Osteoblast (primary cell): ENCODE data around the gene CGN. TPM values are rescaled to one million over a fixed set of nuclear protein-coding genes. Genes with fewer than 3 reads are reported as not detected.

Source experiments
- DNase-seq: peaks from one replicate; pipeline ENCODE4 v3.0.0; 2011; ENCODE audit warnings: low spot score, mixed read lengths; ENCODE audit not compliant: insufficient read length; ENCODE audit errors: missing footprints
- H2AFZ ChIP-seq: 2 replicates; pipeline ENCODE4 v1.6.0; 2011; ENCODE audit warnings: mild to moderate bottlenecking, low read length
- H3K27ac ChIP-seq: 2 replicates; pipeline ENCODE4 v1.5.1; 2011; ENCODE audit warnings: mild to moderate bottlenecking, low read depth, low read length, moderate library complexity
- H3K27me3 ChIP-seq: 2 replicates; pipeline ENCODE4 v1.6.0; 2012; ENCODE audit warnings: mild to moderate bottlenecking, control low read depth, inconsistent platforms, low read length, moderate library complexity; ENCODE audit not compliant: insufficient read depth
- H3K36me3 ChIP-seq: 2 replicates; pipeline ENCODE4 v1.5.1; 2011; ENCODE audit warnings: mild to moderate bottlenecking, low read length, control low read depth, moderate library complexity; ENCODE audit not compliant: insufficient read depth
- H3K4me1 ChIP-seq: 2 replicates; pipeline ENCODE4 v1.5.1; 2011; ENCODE audit warnings: mild to moderate bottlenecking, low read length, control low read depth, moderate library complexity; ENCODE audit not compliant: insufficient read depth
- H3K4me2 ChIP-seq: 2 replicates; pipeline ENCODE4 v1.6.0; 2011; ENCODE audit warnings: mild to moderate bottlenecking, low read length; ENCODE audit not compliant: insufficient read depth
- H3K4me3 ChIP-seq: fragments of 200-600 bp; sonication (generic); 3 replicates; pipeline ENCODE4 v1.5.1; 2012; ENCODE audit warnings: mild to moderate bottlenecking, low read length, inconsistent platforms; ENCODE audit not compliant: insufficient read depth
- H3K79me2 ChIP-seq: 2 replicates; pipeline ENCODE4 v1.6.0; 2012; ENCODE audit warnings: mild to moderate bottlenecking, low read length, control low read depth, inconsistent platforms; ENCODE audit not compliant: insufficient read depth
- H3K9me3 ChIP-seq: 2 replicates; pipeline ENCODE4 v1.5.1; 2011; ENCODE audit warnings: low read depth, low read length, control low read depth
- H4K20me1 ChIP-seq: 2 replicates; pipeline ENCODE4 v1.6.0; 2012; ENCODE audit warnings: mild to moderate bottlenecking, low read length, control low read depth; ENCODE audit not compliant: insufficient read depth
- total RNA-seq: library from RNA; depleted of rRNA; stranded (reverse); fragments of >200 nt; gene quantifications from 2 replicates; pipeline ENCODE4 v1.2.3, GENCODE V29; 2012
- TF ChIP-seq, protein P1 (sequence below): IDR thresholded peaks from 2 replicates; pipeline ENCODE4 v1.5.1; 2011; ENCODE audit warnings: mild to moderate bottlenecking, low read depth, low read length, moderate library complexity; ENCODE audit errors: extremely low read depth

CGN gene
- total RNA-seq, 1 donor, result not detected

DNA sequence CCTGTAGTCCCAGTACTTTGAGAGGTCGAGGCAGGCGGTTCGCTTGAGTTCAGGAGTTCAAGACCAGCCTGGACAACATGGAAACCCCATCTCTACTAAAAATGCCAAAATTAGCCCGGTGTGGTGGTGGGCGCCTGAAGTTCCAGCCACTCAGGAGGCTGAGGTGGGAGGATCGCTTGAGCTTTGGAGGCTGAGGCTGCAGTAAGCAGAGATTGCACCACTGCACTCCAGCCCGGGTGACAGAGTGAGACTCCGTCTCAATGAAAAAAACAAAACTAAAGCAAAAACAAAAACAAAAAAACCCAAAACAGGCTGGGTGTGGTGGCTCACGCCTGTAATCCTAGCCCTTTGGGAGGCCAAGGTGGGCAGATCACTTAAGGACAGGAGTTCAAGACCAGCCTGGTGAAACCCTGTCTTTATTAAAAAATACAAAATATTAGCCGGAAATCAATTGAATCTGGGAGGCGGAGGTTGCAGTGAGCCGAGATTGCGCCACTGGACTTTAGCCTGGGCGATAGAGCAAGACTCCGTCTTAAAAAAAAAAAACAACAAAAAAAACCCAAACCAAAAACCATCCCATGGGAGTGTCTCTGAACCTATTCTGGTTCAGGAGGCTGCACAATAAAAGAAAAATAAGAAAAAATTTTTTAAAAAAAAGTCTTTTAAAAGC lies 1.7 kb upstream of the CGN start:
- H3K27ac ChIP-seq, result no peak overlapping the region
- no peaks in the 10 kb centered on the region for H4K20me1 ChIP-seq
- H2AFZ ChIP-seq, result no peak overlapping the region
- H3K36me3 ChIP-seq, result no peaks in the 10 kb centered on the region
- TF ChIP-seq, protein P1, sequence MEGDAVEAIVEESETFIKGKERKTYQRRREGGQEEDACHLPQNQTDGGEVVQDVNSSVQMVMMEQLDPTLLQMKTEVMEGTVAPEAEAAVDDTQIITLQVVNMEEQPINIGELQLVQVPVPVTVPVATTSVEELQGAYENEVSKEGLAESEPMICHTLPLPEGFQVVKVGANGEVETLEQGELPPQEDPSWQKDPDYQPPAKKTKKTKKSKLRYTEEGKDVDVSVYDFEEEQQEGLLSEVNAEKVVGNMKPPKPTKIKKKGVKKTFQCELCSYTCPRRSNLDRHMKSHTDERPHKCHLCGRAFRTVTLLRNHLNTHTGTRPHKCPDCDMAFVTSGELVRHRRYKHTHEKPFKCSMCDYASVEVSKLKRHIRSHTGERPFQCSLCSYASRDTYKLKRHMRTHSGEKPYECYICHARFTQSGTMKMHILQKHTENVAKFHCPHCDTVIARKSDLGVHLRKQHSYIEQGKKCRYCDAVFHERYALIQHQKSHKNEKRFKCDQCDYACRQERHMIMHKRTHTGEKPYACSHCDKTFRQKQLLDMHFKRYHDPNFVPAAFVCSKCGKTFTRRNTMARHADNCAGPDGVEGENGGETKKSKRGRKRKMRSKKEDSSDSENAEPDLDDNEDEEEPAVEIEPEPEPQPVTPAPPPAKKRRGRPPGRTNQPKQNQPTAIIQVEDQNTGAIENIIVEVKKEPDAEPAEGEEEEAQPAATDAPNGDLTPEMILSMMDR, result no peak
- H3K4me3 ChIP-seq, result no peak overlapping the region
- peaks cover 70% of the 10 kb centered on the region for H3K27me3 ChIP-seq
- no peak for DNase-seq
- peaks cover 10% of the 10 kb centered on the region for H3K4me1 ChIP-seq
- no peaks in the 10 kb centered on the region for H3K9me3 ChIP-seq
- no peak overlapping the region for H3K4me2 ChIP-seq
- no peaks in the 10 kb centered on the region for H3K79me2 ChIP-seq

- Histone ChIP-seq H3K27me3 (peaks cover 74% of the 10 kb centered on the region), H4K20me1 (no peaks in the 10 kb centered on the region), H3K4me1 (peaks cover 10% of the 10 kb centered on the region), H2AFZ (no peak overlapping the region), H3K79me2 (no peaks in the 10 kb centered on the region), H3K36me3 (no peaks in the 10 kb centered on the region), H3K4me2 (no peak overlapping the region), H3K4me3 (no peak overlapping the region), H3K9me3 (no peaks in the 10 kb centered on the region), H3K27ac (no peak overlapping the region)
- TF ChIP-seq, protein P1, result no peak
- DNase-seq, result no peak
These were observed 1.2 kb upstream of the CGN start for GRCh38 chr1:151510020-151510405.

GRCh38 chr1:151510614-151510956 lies 602 bp upstream of the CGN start:
- Histone ChIP-seq H3K27me3 (peaks cover 71% of the 10 kb centered on the region), H3K4me1 (peaks cover 10% of the 10 kb centered on the region), H3K9me3 (no peaks in the 10 kb centered on the region), H3K4me3 (peak overlapping the region; percentile 61), H3K27ac (no peak overlapping the region), H2AFZ (peak overlapping the region; percentile 24), H4K20me1 (no peaks in the 10 kb centered on the region), H3K4me2 (peak overlapping the region; percentile 73), H3K36me3 (no peaks in the 10 kb centered on the region), H3K79me2 (no peaks in the 10 kb centered on the region)
- no peak for DNase-seq
- TF ChIP-seq, protein P1, result no peak

GRCh38 chr1:151511636-151512215 lies 539 bp downstream of the CGN start:
- no peaks in the 10 kb centered on the region for H3K9me3 ChIP-seq
- peak overlapping the region; percentile 61 for H3K4me3 ChIP-seq
- H3K4me1 ChIP-seq, result peaks cover 10% of the 10 kb centered on the region
- no peak overlapping the region for H3K27ac ChIP-seq
- peak overlapping the region; percentile 73 for H3K4me2 ChIP-seq
- TF ChIP-seq, protein P1, result no peak
- H3K36me3 ChIP-seq, result no peaks in the 10 kb centered on the region
- H3K27me3 ChIP-seq, result peaks cover 73% of the 10 kb centered on the region
- H2AFZ ChIP-seq, result no peak overlapping the region
- no peaks in the 10 kb centered on the region for H3K79me2 ChIP-seq
- DNase-seq, result peak; percentile 74
- no peaks in the 10 kb centered on the region for H4K20me1 ChIP-seq
